ENCODE measurements around the gene DOLPP1. TPM values are rescaled to one million over a fixed set of nuclear protein-coding genes. Genes with fewer than 3 reads are reported as not detected.

Gene DOLPP1
- total RNA-seq, 1 experiment from 2014 or later, result 13.7 TPM

GRCh38 chr9:129101279-129101678, 20.4 kb downstream of the DOLPP1 start:
- no peak for DNase-seq (ENCODE audit: low read depth, low spot score)
- TF ChIP-seq POLR2AphosphoS5 (IDR thresholded peaks at IDR 0.05; ENCODE audit: low read depth, low read length) (no peak), SIN3A (IDR thresholded peaks at IDR 0.05; ENCODE audit: borderline replicate concordance, insufficient read depth, low read depth, low read length) (no peak), TCF7L2 (IDR thresholded peaks at IDR 0.05; ENCODE audit: low read depth, low read length) (no peak), REST (IDR thresholded peaks at IDR 0.05; ENCODE audit: insufficient read depth in 1 of 2, low read depth in 2 of 2, low read length in 1 of 2) (no peak)
- TF ChIP-seq, protein P1, sequence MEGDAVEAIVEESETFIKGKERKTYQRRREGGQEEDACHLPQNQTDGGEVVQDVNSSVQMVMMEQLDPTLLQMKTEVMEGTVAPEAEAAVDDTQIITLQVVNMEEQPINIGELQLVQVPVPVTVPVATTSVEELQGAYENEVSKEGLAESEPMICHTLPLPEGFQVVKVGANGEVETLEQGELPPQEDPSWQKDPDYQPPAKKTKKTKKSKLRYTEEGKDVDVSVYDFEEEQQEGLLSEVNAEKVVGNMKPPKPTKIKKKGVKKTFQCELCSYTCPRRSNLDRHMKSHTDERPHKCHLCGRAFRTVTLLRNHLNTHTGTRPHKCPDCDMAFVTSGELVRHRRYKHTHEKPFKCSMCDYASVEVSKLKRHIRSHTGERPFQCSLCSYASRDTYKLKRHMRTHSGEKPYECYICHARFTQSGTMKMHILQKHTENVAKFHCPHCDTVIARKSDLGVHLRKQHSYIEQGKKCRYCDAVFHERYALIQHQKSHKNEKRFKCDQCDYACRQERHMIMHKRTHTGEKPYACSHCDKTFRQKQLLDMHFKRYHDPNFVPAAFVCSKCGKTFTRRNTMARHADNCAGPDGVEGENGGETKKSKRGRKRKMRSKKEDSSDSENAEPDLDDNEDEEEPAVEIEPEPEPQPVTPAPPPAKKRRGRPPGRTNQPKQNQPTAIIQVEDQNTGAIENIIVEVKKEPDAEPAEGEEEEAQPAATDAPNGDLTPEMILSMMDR (IDR thresholded peaks at IDR 0.05), result no peak
- H3K36me3 ChIP-seq (ENCODE audit: control insufficient read depth, insufficient read depth, low read length), result no peaks in the 10 kb centered on the region
- ChIA-PET POLR2A (no interaction called here), CTCF (no interaction called here)
- no peak for ATAC-seq
- intact Hi-C loops (cut with micrococcal nuclease; ENCODE audit: unreplicated experiment), result no loop called here
- no peak overlapping the region for H3K4me3 ChIP-seq (ENCODE audit: low read depth in 2 of 2, low read length in 2 of 2)
- H3K27ac ChIP-seq (ENCODE audit: low read length), result no peak overlapping the region
- no peaks in the 10 kb centered on the region for H3K9me3 ChIP-seq (ENCODE audit: control insufficient read depth, insufficient read depth, low read depth, low read length)
- BruUV-seq (replicated peaks), result no TSS peak
- no peaks in the 10 kb centered on the region for H3K27me3 ChIP-seq (ENCODE audit: control insufficient read depth, insufficient read depth, low read length)
- H3K4me1 ChIP-seq (ENCODE audit: control insufficient read depth, insufficient read depth, low read length), result peaks cover 3% of the 10 kb centered on the region; the same call in 1 of the 2 replicates
- in situ Hi-C loops (cut with HindIII; ENCODE audit: low pct_unique_long_range_greater_than_20kb, low sequenced_read_pairs), result no loop called here

DNA sequence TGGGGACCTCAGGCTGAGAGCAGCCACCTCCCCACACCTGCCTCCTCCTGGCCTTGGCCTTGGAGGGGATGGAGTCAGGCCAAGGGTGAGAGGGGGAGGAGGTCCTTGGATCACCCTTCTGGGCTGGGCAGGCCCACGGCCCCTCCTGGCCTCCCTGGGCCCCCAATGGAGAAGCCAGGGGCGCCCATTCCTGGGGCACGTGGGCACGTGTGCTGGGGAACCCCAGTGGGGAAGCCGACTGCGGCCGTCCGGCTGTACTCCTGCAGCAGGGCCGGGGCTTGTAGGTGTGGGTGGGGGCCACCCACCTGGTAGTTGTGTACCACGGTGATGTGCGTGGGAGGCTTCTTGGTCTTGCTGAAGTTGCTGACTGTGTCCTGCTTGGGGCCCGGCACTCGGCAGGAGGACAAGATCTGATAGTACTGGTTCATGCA, 21.2 kb downstream of the DOLPP1 start:
- ATAC-seq (no peak), DNase-seq (ENCODE audit: low read depth, low spot score) (no peak)
- ChIA-PET CTCF (no interaction called here), POLR2A (no interaction called here)
- no TSS peak for BruUV-seq (replicated peaks)
- intact Hi-C loops (cut with micrococcal nuclease; ENCODE audit: unreplicated experiment), result no loop called here
- Histone ChIP-seq H3K9me3 (ENCODE audit: control insufficient read depth, insufficient read depth, low read depth, low read length) (no peaks in the 10 kb centered on the region), H3K4me1 (ENCODE audit: control insufficient read depth, insufficient read depth, low read length) (peaks cover 3% of the 10 kb centered on the region; the same call in 1 of the 2 replicates), H3K27me3 (ENCODE audit: control insufficient read depth, insufficient read depth, low read length) (no peaks in the 10 kb centered on the region), H3K27ac (ENCODE audit: low read length) (no peak overlapping the region), H3K4me3 (ENCODE audit: low read depth in 2 of 2, low read length in 2 of 2) (no peak overlapping the region), H3K36me3 (ENCODE audit: control insufficient read depth, insufficient read depth, low read length) (no peaks in the 10 kb centered on the region)
- TF ChIP-seq TCF7L2 (IDR thresholded peaks at IDR 0.05; ENCODE audit: low read depth, low read length) (no peak), POLR2AphosphoS5 (IDR thresholded peaks at IDR 0.05; ENCODE audit: low read depth, low read length) (no peak), SIN3A (IDR thresholded peaks at IDR 0.05; ENCODE audit: borderline replicate concordance, insufficient read depth, low read depth, low read length) (no peak), REST (IDR thresholded peaks at IDR 0.05; ENCODE audit: insufficient read depth in 1 of 2, low read depth in 2 of 2, low read length in 1 of 2) (no peak)
- in situ Hi-C loops (cut with HindIII; ENCODE audit: low pct_unique_long_range_greater_than_20kb, low sequenced_read_pairs), result no loop called here

Data from Panc1 (cell line).